Measurements from ENCODE around the gene SERPINE2.

SERPINE2 gene

DNA sequence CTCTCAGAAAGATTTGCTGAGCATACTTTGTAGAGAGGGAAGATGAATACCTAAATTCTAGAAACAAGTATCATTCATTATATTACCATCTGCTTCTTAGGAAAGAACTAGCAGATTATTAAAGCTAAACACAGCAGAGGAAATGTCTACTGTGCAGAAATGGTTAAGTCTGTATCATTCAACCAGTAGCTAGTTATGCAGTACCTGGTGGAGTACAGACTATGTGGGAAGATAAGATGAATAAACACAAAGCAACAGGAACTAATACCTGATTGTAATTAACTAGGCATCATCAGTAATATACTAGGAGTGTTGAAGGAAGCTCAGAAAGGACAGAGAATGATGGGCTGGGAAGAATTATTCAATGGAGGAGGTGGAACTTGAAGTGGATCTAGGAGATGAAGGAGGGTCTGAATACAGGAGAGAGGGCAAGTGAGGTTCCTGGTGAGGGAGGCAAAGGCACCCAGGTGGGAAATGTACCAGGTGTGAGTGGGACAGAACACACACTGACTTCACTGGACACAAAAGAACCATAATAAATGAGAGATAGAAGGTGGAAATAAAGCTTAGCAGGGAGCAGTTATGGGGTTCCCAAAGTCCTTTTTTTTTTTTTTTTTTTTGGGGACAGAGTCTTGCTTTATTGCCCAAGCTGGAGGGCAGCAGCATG lies 103.5 kb downstream of the SERPINE2 start:
- no peak for DNase-seq (ENCODE audit: low read depth)
- TF ChIP-seq, protein P1, sequence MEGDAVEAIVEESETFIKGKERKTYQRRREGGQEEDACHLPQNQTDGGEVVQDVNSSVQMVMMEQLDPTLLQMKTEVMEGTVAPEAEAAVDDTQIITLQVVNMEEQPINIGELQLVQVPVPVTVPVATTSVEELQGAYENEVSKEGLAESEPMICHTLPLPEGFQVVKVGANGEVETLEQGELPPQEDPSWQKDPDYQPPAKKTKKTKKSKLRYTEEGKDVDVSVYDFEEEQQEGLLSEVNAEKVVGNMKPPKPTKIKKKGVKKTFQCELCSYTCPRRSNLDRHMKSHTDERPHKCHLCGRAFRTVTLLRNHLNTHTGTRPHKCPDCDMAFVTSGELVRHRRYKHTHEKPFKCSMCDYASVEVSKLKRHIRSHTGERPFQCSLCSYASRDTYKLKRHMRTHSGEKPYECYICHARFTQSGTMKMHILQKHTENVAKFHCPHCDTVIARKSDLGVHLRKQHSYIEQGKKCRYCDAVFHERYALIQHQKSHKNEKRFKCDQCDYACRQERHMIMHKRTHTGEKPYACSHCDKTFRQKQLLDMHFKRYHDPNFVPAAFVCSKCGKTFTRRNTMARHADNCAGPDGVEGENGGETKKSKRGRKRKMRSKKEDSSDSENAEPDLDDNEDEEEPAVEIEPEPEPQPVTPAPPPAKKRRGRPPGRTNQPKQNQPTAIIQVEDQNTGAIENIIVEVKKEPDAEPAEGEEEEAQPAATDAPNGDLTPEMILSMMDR (IDR thresholded peaks at IDR 0.05; ENCODE audit: insufficient read depth, low read depth, low read length, missing control alignments): no peak

DNA sequence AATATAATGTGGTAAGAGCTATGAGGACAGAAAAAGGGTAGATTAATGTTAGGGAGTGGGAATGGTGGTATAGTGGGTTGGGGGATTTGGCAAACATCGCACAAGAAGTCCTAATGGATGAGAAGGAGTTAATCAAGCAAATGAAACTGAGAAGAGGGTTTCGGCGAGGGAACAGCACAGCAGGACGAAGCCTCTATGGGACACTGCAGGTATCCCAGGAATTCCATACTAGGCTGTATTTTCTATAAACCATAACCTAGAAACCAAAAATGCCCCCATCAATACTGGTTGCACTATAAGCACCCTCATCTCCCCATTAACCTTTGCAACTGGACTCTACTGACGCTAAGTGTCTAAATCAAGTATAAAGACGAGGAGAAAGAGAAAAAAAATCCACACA lies 104.2 kb downstream of the SERPINE2 start:
- H3K4me3 ChIP-seq (ENCODE audit: low read length): no peak overlapping the region
- TF ChIP-seq, protein P1 (IDR thresholded peaks at IDR 0.05; ENCODE audit: insufficient read depth, low read depth, low read length, missing control alignments): no peak
- DNase-seq (ENCODE audit: low read depth): no peak

More for the DNA sequence above, 103.5 kb downstream of the SERPINE2 start:
- H3K4me3 ChIP-seq (ENCODE audit: low read length): no peak overlapping the region

DNA sequence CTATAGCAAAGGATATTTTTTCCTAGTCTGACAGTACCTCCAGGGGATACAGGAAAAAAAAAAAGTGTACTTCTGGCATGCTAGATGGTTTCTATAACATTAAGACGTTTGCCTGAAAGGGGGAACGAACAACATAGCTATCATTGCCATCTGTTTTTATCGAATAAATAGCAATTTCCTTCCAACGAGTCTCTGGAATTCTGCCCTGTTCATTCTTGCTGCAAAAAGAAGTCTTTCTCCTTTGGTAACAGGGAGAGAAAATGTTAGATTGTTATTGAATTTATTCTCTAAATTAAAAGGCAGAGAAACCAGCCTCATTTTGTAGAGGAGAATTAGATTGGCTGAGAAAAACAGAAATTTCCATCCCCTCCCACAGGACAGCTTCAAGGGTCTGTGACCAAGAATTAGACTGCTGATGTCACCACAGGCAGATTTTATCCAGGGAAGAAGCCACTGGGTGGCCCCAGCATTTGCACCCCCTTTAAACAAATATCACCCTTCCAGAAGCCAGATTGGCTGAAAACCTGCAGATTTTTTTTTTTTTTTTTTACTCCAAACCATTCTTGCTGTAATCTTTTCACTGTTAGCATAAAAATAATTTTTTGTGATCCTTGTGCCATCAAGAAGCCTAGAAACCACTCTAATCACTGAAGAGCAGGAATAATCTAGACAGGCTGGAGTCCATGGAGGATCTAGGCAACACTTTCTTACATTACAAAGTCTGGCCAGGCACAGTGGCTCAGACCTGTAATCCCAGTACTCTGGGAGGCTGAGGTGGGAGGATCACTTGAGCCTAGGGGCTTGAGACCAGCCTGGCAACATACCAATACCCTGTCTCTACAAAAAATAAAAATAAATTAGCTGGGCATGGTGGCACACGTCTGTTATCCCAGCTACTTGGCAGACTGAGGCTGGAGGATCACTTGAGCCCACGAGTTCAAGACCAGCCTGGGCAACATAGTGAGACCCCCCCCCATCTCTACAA lies 106.0 kb downstream of the SERPINE2 start:
- no peak for DNase-seq (ENCODE audit: low read depth)
- no peak overlapping the region for H3K4me3 ChIP-seq (ENCODE audit: low read length)
- TF ChIP-seq, protein P1 (IDR thresholded peaks at IDR 0.05; ENCODE audit: insufficient read depth, low read depth, low read length, missing control alignments): no peak

DNA sequence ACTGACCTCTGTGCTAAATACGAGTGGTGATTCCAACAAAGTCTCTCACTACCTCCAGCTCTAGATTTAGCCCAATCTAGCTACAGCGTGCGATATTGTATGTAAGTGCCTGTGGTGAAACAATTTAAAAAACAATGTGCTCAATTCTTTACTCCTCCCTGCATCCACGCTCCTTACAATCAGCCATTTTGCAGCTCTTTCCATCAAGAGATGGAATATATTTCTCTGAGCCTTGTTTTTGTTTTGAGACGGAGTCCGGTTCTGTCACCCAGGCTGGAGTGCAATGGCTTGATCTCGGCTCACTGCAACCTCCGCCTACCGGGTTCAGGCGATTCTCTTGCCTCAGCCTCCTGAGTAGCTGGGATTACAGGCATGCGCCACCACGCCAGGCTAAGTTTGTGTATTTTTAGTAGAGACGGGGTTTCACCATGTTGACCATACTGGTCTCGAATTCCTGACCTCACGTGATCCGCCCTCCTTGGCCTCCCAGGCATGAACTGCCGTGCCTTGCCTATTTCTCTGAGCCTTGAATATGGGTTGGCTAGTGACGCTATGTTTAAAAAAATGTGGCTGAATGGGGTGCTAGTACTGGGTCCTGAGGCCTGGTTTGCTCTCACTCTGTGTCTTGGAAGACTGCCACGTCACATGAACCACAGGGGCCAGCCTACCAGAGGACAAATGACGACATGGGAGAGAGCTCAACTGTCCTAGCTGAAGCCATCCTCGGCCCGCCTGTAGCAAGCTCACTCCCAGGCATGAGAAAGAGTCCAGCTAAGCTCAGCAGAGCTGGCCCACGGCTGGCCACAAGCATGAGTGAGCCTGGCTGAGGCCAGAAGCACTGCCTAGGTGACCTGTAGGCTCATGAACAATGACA lies 108.7 kb downstream of the SERPINE2 start:
- TF ChIP-seq, protein P1 (IDR thresholded peaks at IDR 0.05; ENCODE audit: insufficient read depth, low read depth, low read length, missing control alignments): no peak
- H3K4me3 ChIP-seq (ENCODE audit: low read length): no peak overlapping the region
- no peak for DNase-seq (ENCODE audit: low read depth)

DNA sequence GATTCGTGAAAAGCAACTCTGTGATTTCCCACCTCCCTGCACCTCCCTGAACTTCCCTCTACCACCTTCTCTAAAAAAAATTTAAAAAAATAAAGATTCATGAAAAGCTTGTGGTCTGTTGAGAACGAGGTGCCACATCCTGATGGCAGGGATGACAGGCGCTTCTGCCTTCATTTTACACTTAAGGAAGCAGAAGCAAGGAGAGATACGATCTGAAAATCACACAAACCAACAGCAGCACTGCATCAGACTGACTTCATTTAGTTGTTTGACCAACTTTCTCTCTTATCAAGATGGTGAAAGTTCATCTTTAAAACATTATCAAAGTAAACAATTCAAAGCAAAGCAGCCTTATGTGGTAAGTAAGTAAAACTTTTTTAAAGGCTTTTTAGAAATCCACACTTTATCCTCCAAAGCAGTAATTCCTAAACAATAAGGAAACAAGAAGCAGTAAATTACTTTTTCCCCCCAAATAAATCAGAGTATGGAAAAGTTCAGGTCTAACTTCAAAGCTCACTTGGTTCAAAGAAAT lies 109.4 kb downstream of the SERPINE2 start:
- TF ChIP-seq, protein P1 (IDR thresholded peaks at IDR 0.05; ENCODE audit: insufficient read depth, low read depth, low read length, missing control alignments): no peak
- DNase-seq (ENCODE audit: low read depth): no peak
- H3K4me3 ChIP-seq (ENCODE audit: low read length): no peak overlapping the region
